Ovary (tissue), 3 donors: Measurements from ENCODE around the gene HLA-DPA1.

ENCODE experiments used
- EP300 ChIP-seq: sonication (generic); formaldehyde crosslinking; IDR thresholded peaks from one replicate; pipeline ENCODE4 v1.6.1; 2017; ENCODE audit warnings: antibody characterized with exemption
- POLR2A ChIP-seq: fragments of 450-650 bp; IDR thresholded peaks from one replicate; pipeline ENCODE4 v1.6.1; 2017; ENCODE audit warnings: antibody characterized with exemption, mild to moderate bottlenecking, moderate library complexity
- TF ChIP-seq, protein P1 (sequence below), 3 donors: fragments of 450-650 bp in 2 of 3; fragments of 200-600 bp in 1 of 3; IDR thresholded peaks; one replicate each; pipeline versions ENCODE4 v1.5.1 to v1.8.0; 2016 to 2022; ENCODE audit warnings: antibody characterized with exemption in 3 of 3, mild to moderate bottlenecking in 1 of 3
- donor health status: DM: no; HTN: no; CAD: no.

- no peak for TF ChIP-seq EP300
- no peak for TF ChIP-seq POLR2A
- TF ChIP-seq, protein P1, sequence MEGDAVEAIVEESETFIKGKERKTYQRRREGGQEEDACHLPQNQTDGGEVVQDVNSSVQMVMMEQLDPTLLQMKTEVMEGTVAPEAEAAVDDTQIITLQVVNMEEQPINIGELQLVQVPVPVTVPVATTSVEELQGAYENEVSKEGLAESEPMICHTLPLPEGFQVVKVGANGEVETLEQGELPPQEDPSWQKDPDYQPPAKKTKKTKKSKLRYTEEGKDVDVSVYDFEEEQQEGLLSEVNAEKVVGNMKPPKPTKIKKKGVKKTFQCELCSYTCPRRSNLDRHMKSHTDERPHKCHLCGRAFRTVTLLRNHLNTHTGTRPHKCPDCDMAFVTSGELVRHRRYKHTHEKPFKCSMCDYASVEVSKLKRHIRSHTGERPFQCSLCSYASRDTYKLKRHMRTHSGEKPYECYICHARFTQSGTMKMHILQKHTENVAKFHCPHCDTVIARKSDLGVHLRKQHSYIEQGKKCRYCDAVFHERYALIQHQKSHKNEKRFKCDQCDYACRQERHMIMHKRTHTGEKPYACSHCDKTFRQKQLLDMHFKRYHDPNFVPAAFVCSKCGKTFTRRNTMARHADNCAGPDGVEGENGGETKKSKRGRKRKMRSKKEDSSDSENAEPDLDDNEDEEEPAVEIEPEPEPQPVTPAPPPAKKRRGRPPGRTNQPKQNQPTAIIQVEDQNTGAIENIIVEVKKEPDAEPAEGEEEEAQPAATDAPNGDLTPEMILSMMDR (IDR thresholded peaks at IDR 0.05) = no peak
These were observed 38.9 kb downstream of the HLA-DPA1 start for GRCh38 chr6:33034554-33034953.
